Fibroblast of the aortic adventitia (primary cell): Measurements from ENCODE around the gene A2M. TPM values are rescaled to one million over a fixed set of nuclear protein-coding genes. Genes with fewer than 3 reads are reported as not detected.

Experiments
- DNase-seq: peaks from one replicate; pipeline ENCODE4 v3.0.0-alpha.2; 2010; ENCODE audit warnings: low read depth
- H3K4me3 ChIP-seq: 2 replicates; pipeline ENCODE4 v1.5.1; 2011; ENCODE audit warnings: low read depth, mild to moderate bottlenecking, control low read depth, low read length, moderate library complexity
- total RNA-seq: library from RNA; depleted of rRNA; stranded (reverse); fragments of >200 nt; gene quantifications from 2 replicates; pipeline ENCODE4 v1.2.3, GENCODE V29; 2012; ENCODE audit warnings: low replicate concordance
- TF ChIP-seq, protein P1 (sequence below): IDR thresholded peaks from 2 replicates; pipeline ENCODE4 v1.5.1; 2011; ENCODE audit warnings: mild to moderate bottlenecking, low read length, control low read depth, inconsistent platforms; ENCODE audit not compliant: insufficient read depth

The A2M gene
- total RNA-seq, 1 donor = 0.54 TPM

DNA sequence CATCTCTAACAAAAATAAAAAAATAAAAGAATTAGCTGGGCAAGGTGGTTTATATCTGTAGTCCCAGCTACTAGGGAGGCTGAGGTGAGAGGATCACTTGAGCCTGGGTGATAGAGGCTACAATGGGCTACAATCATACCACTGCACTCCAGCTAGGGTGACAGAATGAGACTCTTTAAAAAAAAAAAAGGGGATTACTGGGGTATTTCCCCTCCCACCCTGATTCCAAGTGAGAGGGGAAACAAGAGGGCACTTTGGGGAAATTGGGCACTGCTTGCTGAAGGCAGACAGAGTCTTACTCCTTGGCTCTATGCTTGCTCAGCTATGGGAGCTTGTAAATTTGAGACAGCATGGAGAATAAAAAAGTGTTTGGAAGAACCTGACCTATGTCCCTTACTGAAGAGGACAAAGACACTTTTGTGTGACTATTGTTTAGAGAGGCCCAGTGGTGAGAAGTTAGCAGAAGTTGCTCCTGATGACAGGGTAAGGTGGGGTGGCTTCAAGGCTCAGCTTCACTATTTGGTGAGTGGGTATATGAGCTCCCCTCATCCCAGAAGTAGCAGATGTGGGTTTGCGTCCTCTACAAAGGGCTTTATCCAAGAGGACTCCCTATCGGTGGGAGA is 82.3 kb downstream of the A2M start:
- TF ChIP-seq, protein P1, sequence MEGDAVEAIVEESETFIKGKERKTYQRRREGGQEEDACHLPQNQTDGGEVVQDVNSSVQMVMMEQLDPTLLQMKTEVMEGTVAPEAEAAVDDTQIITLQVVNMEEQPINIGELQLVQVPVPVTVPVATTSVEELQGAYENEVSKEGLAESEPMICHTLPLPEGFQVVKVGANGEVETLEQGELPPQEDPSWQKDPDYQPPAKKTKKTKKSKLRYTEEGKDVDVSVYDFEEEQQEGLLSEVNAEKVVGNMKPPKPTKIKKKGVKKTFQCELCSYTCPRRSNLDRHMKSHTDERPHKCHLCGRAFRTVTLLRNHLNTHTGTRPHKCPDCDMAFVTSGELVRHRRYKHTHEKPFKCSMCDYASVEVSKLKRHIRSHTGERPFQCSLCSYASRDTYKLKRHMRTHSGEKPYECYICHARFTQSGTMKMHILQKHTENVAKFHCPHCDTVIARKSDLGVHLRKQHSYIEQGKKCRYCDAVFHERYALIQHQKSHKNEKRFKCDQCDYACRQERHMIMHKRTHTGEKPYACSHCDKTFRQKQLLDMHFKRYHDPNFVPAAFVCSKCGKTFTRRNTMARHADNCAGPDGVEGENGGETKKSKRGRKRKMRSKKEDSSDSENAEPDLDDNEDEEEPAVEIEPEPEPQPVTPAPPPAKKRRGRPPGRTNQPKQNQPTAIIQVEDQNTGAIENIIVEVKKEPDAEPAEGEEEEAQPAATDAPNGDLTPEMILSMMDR = no peak
- no peak for DNase-seq
- H3K4me3 ChIP-seq = no peak overlapping the region

DNA sequence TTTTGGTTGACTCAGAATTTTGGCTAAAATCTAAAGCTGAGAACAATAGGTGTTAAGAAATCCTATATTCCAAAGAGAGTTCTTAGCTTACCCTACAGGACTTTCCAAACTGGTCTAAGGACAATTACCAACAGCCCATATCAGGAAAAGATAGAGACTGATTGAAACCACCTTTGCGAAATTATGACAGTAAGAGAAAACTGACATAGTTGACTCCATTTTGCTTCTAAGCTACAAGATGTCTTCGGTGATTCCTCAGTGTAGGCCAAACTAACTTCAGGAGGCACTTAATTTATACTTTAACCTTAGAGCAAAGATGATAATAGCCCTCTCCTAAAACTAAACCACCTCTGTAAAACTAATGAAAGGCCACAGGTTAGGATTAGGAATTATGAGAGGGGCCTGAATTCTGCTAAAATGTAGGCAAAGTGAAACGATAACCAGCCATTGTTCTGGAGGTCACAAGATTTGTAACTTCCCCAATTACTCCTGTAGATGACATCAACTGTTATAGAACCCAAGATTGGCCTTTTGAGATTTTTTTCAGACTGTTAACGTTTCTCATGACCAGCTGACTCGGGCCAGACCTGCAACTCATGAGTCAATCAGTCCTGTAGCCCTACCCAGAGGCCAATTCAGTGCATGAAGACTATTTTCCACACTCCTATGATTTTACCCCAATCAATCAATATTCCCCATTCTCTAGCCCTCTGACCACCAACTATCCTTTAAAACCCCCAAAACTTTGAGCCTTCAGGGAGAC is 83.3 kb downstream of the A2M start:
- TF ChIP-seq, protein P1 = no peak
- H3K4me3 ChIP-seq = no peak overlapping the region
- DNase-seq = no peak

DNA sequence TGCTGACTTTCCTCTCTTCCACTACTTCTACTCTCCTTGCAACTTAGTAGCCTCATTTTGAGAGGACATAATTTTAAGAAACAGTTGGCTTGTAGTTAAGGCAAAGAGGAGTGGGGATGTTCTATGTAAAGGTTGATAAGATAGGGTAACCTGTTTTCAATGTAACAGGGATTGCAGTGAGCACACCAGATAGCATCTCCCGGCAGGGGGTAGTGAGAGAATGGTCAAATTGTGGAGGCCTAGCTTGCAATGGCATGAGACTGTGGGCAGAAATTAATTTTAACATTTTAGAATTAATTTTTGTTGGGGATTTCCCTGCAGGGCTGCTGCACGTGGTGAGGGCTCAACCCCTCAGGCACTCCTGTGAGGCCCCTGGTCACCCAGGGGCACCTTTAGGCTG is 84.9 kb downstream of the A2M start:
- no peak for DNase-seq
- no peak overlapping the region for H3K4me3 ChIP-seq
- TF ChIP-seq, protein P1 = no peak

DNA sequence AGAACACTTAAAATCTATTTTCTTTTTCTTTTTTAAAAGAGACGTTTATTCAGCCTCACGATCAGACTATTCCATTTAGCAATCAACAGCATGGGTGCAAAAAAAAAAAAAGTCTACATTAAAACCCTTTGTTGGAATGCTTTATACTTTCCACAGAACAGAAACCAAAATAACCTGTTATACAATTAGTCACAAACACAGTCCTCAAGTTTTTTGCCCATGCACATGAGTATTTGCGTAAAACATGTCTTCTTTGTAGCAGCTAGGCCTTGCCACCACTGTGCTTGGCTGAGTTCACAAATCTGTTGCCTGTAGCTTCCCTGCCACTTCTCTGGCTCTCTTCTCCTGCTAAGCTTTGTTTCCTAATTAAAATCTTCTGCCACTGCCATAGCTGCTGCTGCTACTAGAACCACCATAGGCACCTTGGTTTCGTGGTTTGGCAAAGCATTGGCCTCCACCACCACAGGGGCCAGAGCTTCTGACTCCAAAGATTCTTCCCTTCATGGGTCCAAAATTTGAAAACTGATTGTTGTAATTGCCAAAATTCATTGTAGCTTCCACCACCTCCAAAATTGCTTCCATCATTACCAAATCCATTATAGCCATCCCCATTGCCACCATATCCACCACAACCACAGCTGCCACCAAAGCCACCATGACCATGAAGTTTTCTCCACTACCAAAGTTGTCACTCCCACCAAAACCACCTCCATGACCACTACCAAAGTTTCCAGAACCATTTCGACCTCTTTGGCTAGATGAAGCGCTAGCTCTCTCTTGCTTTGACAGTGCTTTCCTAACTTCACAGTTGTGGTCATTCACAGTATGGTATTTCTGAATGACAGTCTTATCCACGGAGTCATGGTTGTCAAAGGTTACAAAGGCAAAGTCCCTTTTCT is 88.3 kb downstream of the A2M start:
- H3K4me3 ChIP-seq = no peak overlapping the region
- TF ChIP-seq, protein P1 = no peak
- no peak for DNase-seq

DNA sequence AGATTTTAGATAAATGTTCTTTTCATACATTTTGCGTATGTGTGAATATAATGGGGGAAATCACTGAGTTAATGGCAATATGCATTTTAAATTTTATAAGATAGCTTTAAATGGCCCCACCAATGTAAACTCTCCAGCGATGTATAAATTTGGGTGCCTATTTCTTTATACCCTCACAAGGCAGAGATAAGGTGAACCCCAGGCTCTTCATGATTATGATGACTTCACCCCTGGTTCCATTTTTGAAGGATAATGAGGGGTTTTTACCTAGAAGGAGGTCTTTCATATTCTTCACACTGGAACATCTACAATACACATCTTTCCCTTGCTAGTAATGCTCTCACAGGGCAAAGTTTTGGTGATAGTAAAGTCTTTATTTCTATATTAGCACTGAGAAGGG is 91.2 kb downstream of the A2M start:
- DNase-seq = no peak
- TF ChIP-seq, protein P1 = no peak

DNA sequence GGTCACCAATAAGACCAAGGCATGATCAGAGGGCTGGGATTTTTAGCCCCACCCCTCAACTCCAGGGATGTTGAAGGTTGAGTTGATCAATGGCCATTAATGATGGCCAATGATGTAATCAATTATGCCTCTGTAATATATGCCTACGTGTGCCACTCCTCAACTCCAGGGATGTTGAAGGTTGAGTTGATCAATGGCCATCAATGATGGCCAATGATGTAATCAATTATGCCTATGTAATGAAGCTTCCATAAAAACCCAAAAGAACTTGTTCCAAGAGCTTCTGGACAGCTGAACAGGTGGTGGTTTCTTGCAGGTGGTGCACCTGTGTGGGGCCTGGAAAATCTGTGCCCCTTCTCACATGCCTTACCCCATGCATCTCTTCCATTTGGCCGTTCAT is 93.1 kb downstream of the A2M start:
- TF ChIP-seq, protein P1 = no peak
- no peak overlapping the region for H3K4me3 ChIP-seq
- DNase-seq = no peak

More for the DNA sequence above, 91.2 kb downstream of the A2M start:
- H3K4me3 ChIP-seq = no peak overlapping the region

Other genes with a start within 250 kb of the A2M start
- gene PHC1, start 201.4 kb downstream of the A2M start, total RNA-seq = 27.6 and 31.6 TPM in 2 replicates
- 92.1 and 329 TPM in 2 replicates for gene M6PR, start 166.3 kb downstream of the A2M start, total RNA-seq
- gene KLRG1, start 126.4 kb downstream of the A2M start, total RNA-seq = 1.2 TPM in 1 of 2 replicates, not detected in the other
- not detected in 2 replicates for gene PZP, start 92.5 kb upstream of the A2M start, total RNA-seq